GM21576 (cell line): Measurements from ENCODE around the gene PPP2R2B.

Experiments used
- ATAC-seq: cut with Tn5 transposase; IDR thresholded peaks from one replicate; pipeline ENCODE4 v1.9.1; 2021; ENCODE audit warnings: mild to moderate bottlenecking, moderate library complexity; ENCODE audit not compliant: unreplicated experiment

The PPP2R2B gene

DNA sequence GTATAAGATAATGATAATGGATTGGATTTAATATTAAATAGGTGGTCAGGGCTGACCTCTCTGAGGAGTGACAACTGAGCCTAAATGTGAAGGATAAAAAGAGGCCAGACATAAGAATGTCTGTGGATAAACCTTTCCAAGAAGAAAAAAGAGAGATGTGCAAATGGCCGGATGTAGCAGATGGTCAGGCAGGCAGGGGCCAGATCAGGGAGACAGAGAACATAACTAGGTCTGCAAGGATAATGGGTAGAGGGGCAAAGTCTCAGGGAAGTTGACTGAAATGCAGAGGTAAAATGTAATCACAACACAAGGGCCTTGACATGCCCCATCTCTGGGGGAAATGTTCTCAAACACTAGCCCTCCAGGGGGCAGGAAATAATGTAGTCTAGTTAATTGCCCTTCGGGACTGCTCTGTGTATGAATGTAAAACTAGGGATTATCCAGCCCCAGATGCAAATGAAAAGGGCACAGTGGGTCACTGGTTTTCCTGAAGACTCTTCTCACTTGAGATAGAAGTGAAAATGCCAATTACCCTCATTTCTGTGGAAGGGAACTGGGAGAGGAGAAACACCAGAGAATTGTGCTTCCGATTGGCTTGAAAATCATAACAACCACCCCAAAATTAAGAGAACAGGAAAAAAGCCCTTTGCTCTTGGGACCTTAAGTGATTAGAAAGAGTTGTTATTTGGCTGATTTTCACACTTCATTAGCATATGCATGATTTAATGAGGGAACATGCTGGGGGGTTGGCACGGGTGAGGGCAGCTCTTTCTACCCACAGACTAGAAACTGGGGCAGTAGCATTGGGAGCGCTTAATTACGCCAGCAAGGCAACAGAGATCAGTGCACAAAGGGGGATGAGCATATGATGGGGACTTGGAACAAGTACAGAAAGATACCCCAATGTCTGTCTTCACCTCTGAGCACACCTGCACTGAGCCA is 88.6 kb downstream of the PPP2R2B start:
- ATAC-seq = no peak

DNA sequence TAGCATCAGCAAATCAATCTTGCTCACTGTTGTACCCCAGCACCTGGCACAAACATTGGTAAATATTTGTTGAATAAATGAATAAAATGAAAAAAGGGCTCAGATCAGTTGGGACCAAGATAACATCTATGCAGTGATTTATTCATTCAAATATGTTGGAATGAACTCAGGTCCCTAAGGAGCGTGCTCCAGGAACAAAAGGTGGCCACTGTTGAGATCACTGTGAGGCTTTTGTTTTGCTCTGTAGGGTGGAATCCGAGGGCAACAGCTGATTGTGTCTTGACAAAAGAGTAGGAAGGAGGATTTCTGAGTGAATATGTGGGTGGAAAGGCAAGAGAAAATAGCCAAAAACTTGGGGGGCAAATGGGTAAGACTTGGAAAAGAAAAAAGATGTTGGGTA is 89.7 kb downstream of the PPP2R2B start:
- ATAC-seq = no peak

DNA sequence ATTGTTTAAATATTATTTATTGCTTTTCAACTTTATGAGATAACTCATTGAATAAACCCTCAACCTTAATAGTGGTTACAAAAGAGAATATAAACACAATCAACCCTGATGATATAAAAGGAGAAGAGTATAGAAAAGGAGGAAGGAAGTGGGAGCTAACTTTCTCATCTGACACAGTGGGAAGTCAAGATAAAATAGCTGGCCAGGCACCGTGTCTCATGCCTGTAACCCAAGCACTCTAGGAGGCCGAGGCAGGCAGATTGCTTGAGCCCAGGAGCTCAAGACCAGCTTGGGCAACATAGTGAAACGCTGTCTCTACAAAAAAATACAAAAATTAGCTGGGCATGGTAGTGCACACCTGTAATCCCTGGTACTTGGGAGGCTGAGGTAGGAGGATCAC is 93.5 kb downstream of the PPP2R2B start:
- ATAC-seq = no peak

DNA sequence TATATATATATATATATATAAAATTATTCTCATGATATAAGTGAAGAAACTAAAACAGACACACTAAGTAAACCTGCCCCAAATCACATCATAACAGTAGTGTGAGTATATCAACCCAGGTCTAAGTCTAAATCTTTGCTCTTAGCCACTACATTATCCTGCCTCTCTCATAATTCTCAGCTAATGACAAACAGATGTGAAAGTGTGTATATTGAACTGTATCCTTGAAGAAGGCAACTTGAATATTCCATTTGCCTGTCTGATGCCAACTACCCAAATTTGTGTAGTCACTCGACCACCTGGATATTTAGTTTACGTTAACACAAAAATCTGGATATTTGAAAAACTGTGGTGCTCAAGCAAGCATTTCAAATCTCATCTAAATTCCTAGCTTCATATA is 97.4 kb downstream of the PPP2R2B start:
- ATAC-seq = no peak

DNA sequence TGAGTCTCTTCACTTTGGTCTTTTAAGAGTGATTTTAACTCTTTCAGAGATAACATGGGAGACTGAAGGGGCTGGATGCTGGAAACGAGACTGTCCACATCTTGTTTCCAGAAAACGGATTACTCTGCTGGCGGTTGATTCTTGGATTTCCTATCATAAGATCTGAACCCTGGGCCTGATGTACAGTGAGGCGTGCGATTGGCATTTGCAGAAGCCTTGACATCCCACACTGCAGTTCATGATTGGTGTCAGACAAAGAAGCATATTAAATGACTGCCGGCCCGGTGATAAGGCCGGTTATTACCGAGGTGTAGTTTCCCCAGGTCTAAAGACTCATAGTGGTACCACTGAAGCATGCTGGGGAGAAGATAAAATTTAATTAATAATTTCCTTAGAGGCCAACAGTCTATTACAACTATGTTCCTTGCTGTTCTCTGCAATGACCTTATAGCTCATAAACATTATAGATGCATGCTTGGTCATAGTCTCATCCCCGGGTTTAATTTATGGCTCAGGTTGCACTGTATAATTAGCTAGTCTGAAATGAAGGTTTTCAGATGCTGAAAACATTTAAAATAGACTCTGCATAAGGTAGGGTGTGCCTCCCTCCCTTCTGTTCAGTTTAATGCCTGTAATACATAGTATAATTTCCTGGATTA is 99.2 kb downstream of the PPP2R2B start:
- ATAC-seq = no peak

DNA sequence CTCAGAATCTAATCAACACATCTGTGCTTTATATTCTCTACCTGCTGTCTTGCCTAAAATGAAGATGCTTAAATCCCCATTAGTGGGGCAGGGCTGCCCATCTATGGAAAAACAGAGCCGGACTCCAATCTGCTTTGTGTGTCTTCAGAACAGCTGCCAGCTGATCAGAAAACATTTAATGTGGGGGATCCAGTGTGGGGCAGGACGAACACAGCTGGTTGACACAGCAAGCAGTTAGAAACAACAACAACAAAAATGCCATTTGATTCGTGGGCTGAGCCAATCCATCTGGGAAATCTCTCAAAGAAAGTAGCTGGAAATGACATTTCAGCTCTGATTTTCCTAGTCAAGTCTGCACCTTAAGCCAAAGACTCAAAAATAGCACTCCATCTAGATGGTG is 99.8 kb downstream of the PPP2R2B start:
- ATAC-seq = no peak

DNA sequence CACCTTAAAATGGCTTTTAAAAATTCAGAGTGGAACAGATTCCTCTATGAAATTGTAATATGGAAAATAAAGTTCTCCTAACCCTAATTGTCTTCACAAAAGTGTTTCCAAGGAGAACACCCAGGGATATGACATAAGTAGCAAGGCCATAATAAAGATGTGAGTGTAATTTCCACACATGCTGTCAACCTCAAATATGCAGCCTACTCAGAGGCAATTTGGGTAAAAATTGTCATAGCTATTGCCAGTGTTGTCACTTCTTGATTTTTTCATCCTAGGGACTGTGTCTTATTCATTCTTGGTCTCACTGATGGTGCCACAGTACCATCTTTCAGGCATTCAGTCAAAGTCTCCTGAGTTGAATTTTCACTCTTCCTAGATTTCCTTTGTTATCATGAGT is 100.3 kb downstream of the PPP2R2B start:
- ATAC-seq = no peak

DNA sequence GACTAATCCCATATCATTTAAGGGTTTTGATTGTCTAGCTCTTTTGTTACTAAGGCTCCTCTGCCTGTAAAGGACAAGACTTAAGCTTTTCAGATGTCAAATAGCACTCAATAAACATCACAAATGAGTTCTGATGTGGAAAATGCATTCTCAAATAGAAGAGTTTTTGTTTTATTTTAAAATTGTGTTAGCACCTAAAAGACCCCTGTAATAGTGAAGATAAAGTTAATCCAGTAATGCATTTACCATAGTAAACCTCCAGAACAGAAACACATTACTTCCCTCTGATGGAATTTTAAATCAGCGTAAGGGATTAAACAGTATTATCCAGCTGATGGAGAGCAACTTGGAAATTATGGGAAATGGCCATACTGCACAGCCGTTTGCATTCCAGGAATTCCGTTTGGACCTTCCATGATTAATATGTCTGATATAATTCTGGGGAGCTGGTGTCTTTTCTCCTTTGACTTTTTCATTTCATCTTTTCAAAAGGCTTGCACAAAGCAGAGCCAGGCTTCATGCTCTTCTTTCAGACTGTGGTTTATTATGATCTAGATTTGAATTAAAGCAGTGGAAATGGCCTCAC is 105.6 kb downstream of the PPP2R2B start:
- no peak for ATAC-seq

DNA sequence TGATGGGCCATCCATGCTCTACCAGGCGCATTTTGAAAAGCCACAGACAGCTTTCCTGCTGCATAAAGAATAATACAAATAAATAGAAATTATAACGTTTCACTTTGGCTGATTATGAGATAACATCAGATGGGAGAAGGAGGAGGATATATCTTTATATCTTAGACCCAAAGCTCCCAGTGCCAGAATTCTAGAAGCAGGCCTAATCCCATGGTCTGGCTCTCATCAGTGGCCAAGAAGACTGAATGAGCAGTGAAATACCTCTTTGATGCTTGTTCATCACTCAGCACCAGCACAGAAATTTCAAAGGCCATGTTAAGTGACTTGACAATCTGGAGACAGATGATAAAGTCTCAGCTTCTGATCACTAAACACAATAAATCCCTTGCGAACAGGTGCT is 107.6 kb downstream of the PPP2R2B start:
- no peak for ATAC-seq

DNA sequence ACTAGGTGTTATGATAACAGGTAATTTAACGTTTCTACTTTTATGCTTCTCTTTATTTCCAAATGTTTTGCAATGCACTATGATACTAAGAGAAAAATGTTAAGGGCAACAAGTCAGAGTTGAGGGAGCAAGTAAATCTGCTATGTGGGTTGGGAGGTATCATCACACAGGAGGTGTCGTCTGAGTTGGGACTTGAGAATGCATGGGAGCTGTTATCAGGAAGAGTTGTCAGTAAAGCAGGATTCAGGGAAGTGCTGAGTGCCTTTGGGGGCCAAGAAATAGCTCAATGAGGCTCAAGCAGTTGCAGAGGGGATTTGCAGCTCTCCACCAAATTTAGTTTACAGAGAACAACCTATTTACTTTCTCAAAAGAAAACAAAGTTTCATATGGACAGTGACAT is 108.0 kb downstream of the PPP2R2B start:
- ATAC-seq = no peak

DNA sequence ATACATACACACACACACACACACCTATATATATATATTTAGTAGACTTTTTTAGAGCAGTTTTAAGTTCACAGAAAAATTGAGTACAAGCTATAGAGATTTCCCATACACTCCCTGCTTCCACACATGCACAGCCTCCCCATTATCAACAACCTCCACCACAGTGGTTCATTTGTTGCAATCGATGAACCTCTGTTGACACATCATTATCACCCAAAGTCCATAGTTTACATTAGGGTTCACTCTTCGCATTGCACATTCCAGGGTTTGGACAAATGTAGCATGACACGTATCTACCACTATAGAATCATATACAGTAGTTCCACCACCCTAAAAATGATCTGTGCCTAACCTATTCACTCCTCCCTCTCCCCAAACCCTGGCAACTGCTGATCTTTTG is 111.0 kb downstream of the PPP2R2B start:
- ATAC-seq = no peak

DNA sequence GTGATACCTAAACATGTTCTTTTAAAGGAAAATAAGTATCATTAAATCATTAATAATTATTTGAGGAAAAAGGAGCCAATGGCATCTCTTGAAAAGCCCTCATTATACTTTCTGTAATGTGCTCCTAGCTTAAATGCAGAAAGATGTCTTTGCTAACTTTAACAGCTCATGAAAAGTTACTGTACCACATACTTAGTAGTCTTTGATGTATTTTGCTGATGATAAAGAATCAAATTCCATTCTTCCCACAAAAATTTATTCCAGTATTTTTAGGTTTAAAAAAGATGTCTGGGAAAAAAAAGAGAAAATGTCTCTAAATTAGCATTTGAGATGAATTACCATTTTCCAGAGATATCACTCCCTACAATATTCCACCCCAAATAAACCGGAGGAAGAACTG is 112.5 kb downstream of the PPP2R2B start:
- no peak for ATAC-seq

DNA sequence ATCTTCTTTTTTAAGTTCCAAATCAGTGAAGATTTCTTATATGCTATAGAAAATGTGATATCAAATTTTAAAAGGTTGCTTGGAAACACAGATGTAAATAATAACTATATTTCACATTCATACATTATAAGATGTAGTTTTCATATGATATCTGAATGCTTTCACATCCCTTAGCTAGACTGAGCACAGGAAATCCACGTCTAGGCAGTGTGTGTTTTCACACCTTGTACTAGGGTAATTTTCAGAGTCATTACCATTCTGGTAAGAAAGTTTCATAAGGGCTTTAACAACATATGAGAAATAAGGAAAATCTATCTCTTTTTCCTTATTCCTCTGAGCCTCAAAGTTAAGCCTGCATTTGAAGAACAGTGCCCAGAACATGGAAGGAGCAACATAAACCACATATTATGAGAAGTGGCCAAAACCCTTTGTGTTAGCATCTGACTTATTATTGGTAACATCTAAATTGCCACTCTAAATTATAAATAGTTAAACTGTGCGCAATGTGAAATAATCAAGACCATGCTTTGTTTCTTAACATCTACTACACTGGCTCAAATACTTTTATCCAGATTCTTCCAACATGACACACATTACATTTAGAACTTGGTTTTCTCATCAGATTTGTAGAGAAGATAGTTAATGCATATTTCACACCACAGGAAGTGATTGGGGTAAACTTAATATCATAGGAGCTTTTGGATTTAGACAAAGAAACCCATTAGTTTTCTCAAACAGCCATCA is 113.3 kb downstream of the PPP2R2B start:
- ATAC-seq = no peak

DNA sequence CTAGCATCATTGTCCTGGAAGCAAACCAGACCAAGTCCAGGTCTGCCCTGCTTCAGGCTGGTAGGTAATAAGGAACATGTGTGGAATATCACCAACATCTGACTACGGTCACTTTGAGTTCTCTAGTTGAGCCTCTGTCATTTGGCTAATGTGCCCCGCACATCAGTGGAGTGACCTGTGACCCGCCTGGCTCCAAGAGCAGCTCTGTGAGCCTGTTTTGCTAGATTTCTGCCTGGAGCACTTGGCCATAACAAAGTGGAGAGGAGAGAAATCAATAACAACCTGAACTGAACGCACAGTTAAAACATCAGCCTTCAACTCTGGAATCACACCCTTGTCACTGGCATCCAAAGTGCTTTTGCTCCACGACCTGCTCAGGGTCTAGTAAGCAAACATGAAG is 115.7 kb downstream of the PPP2R2B start:
- no peak for ATAC-seq

DNA sequence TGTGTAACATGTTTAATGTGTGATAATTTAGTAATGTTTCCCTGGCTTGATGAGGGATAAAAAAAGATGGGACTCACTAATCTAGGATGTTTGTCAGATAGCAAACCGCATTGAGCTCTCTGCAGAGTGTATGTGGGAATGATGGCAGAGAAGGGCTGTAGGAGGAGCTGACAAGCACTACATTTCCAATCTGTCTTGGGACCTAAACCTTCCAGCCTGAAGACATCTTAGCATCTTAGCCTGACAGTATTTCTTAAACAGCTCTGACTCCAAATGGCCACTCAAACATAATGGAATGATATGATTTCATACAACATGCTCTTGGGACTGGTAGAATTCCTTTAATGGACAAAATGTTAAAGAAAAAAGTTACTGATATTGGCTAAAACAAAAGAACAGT is 116.7 kb downstream of the PPP2R2B start:
- no peak for ATAC-seq

DNA sequence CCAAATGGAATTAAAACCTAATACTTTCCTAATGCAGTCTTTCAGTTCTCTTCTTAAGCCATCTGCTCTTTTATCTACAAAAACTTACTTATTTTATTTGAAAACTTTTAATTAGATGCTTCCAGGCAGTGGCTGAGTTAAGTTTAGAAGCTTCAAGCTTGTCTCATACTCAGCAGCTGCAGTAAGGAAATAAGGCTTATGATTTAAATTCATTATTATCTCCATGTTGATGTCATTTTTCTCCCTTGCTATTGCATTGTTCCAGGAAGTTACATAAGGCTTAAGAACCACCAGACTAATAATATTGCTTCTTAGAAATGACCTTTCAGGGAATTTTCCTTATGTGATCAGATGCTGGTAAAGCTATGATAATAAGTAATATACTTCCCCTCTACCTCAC is 119.6 kb downstream of the PPP2R2B start:
- ATAC-seq = no peak

DNA sequence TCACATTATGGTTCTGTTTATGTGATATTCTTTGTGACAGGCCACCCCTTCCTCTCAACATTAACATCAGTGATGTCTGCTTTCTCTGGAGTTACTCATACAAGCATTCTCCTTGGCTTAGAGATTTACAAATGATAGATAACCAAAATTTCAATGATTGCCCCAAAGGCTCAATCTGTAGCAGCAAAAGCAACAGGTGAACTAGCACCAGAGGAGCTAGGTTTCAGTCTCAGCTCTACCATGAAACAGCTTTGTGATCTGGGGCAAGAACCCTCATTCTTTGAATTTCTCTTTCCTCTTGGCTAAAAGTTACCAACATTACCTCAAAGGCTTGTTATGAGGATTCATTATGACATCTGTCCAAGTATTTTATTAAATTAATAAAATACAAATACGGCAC is 120.5 kb downstream of the PPP2R2B start:
- no peak for ATAC-seq

DNA sequence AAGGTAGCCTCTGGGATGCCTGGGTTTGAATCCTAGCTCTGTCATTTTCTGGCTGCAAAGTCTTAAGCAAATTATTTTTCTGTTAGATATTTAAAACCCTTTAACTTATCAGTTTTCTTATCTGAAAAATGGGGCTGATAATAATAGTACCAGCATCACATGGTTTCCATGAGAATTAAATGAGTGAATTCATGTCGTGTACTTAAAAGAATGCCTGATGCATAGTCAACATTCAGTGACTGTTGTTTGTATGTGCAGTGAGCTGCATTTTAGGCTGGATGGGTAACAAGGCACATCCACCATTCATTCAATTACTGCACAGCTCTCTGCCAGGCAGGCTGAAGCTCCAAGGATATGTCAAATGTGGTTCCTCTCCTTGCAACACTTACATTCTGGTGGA is 122.0 kb downstream of the PPP2R2B start:
- no peak for ATAC-seq

DNA sequence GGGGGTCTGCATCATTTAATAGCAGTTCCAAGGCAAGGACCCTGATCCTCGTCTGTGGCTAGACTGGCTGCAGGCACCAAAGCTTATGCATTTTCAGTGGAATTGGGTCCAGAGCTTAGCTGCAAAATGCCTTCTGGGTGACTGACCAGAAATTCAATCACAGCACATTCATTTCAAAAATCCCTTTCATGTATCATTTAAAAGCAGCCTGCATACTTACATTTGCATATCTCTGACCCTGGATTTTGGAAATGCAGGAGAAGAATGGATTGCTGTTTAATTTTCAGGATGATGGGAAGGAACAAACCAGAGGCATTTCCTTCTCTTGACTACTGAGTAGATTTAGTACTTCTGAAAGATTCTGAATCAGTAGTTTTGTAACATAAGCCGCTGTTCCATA is 122.8 kb downstream of the PPP2R2B start:
- no peak for ATAC-seq

DNA sequence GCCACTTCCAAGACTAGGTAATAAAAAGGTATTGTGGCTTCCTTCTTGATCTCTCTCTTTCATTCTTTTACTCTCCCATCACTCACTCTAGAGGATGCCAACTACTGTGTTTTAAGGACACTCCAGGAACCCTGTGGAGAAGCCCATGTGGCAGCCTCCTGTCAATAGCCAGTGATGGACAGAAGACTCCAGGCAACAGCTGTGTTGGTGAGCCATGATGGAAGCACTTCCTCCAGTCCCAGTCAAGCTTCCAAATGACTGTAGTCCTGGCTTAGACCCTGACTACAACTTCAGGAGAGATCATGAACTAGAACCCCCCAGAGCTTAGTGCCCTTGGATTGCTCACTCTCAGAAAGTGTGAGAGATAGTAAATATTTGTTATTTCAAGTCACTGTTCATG is 123.9 kb downstream of the PPP2R2B start:
- ATAC-seq = no peak

DNA sequence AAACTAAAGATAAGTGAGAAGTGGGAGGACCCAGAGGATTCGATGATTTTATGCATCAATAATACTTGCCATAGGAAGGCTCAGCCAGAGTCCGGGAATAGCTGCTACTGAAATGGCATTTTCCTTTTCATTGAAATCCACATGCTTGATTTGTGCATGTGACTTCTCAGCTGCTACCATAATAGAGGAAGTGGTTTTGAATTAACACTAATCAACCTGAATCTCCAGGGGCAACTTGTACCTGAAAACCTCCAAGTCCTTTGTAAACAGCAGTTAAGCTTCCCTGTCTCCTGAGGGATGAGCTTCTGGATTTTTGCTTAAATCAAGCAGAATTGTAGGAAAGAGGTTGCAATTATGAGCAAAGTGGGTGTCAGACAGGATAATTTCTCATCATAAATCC is 124.9 kb downstream of the PPP2R2B start:
- no peak for ATAC-seq
